PFSK-1 (cell line): ENCODE measurements around the gene CDC25A.

Source experiments
- FOXP2 ChIP-seq: optimal IDR thresholded peaks from 2 replicates; pipeline ENCODE3; 2011; ENCODE audit warnings: borderline replicate concordance, control low read depth, inconsistent platforms; ENCODE audit not compliant: insufficient read depth; ENCODE audit errors: extremely low read length, extremely low read depth
- POLR2AphosphoS5 ChIP-seq: IDR thresholded peaks from 2 replicates; pipeline ENCODE4 v1.6.1; 2012; ENCODE audit warnings: low read depth, mild to moderate bottlenecking, control low read depth, low read length, moderate library complexity
- REST ChIP-seq, 2 experiments: IDR thresholded peaks; 2 replicates each; pipeline versions ENCODE4 v1.6.1 to v1.8.0; 2011 to 2012; ENCODE audit warnings: low read depth in 2 of 2, low read length in 2 of 2, control low read depth in 1 of 2, inconsistent platforms in 1 of 2, mild to moderate bottlenecking in 1 of 2, moderate library complexity in 1 of 2; ENCODE audit not compliant: insufficient read depth in 1 of 2
- SIN3A ChIP-seq: IDR thresholded peaks from 2 replicates; pipeline ENCODE4 v1.6.1; 2012; ENCODE audit warnings: mild to moderate bottlenecking, low read length, moderate library complexity, borderline replicate concordance; ENCODE audit not compliant: insufficient read depth
- TAF1 ChIP-seq: IDR thresholded peaks from 2 replicates; pipeline ENCODE4 v1.6.1; 2012; ENCODE audit warnings: low read length, control low read depth, borderline replicate concordance; ENCODE audit not compliant: insufficient read depth

CDC25A gene

GRCh38 chr3:48187301-48187578 is 977 bp downstream of the CDC25A start:
- TF ChIP-seq POLR2AphosphoS5 (no peak), REST (IDR thresholded peaks at IDR 0.05; ENCODE audit: insufficient read depth in 1 of 2, low read depth in 2 of 2, low read length in 2 of 2) (no peak), SIN3A (no peak), TAF1 (no peak), FOXP2 (no peak)

GRCh38 chr3:48186631-48187300 is 1.5 kb downstream of the CDC25A start:
- TF ChIP-seq SIN3A = no peak
- no peak for TF ChIP-seq TAF1
- no peak for TF ChIP-seq FOXP2
- no peak for TF ChIP-seq REST (IDR thresholded peaks at IDR 0.05; ENCODE audit: insufficient read depth in 1 of 2, low read depth in 2 of 2, low read length in 2 of 2)
- no peak for TF ChIP-seq POLR2AphosphoS5

- TF ChIP-seq TAF1 = no peak
These were observed 3.1 kb downstream of the CDC25A start for GRCh38 chr3:48185129-48185528.

GRCh38 chr3:48184299-48184698 is 3.9 kb downstream of the CDC25A start:
- TF ChIP-seq REST (IDR thresholded peaks at IDR 0.05; ENCODE audit: insufficient read depth in 1 of 2, low read depth in 2 of 2, low read length in 2 of 2) (no peak), POLR2AphosphoS5 (no peak), TAF1 (no peak), FOXP2 (no peak), SIN3A (no peak)

- TF ChIP-seq SIN3A = no peak
- no peak for TF ChIP-seq FOXP2
- TF ChIP-seq POLR2AphosphoS5 = no peak
- TF ChIP-seq TAF1 = no peak
- TF ChIP-seq REST (IDR thresholded peaks at IDR 0.05; ENCODE audit: insufficient read depth in 1 of 2, low read depth in 2 of 2, low read length in 2 of 2) = no peak
These were observed 7.5 kb downstream of the CDC25A start for GRCh38 chr3:48180531-48181253.
